Eye (tissue), 1 donor: ENCODE data around the gene OSBPL3.

Experiments
- DNase-seq: peaks from one replicate; pipeline ENCODE4 v3.0.0-alpha.2; 2015

The OSBPL3 gene

DNA sequence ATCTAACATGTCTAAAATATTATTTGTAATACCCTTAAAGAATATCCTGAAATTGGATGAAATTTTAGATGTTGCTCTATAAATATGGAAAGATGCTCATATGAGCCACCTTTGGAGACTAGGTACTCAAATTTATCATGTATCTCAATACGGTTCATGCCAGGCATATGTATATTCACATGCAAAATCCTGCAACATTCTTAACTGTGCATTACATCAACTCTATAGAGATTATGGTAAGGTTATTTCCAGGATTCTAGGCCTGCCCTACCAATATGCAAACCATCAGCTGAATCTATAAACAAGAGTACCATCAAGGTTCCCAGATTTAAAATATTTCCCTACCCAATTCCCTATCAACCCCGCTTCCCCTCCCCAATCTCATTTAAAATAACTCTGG lies 27.5 kb downstream of the OSBPL3 start:
- DNase-seq: no peak

DNA sequence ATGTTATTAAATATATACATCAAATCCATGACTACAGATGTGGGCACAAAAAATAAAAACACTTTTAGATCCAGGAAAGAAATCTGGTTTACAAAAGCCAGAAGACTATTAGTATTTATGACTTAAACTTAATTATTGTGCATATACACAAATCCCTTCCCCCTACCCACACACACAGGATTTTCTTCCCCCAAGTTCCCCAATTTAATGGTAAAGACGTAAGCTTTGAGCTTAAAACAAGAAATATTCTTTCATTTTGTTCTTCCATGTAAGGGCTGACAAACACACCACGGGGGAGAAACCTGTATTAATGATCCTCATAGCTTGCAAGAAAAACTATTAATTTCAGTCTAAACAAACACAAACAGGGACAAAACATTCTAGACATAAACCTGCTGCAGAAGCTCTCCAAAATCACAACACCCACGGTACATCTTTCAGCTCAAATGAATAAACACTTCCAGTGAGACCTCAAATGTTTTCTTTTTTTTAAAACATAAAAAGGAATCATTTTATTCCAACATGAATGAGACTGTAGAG lies 28.5 kb downstream of the OSBPL3 start:
- no peak for DNase-seq

DNA sequence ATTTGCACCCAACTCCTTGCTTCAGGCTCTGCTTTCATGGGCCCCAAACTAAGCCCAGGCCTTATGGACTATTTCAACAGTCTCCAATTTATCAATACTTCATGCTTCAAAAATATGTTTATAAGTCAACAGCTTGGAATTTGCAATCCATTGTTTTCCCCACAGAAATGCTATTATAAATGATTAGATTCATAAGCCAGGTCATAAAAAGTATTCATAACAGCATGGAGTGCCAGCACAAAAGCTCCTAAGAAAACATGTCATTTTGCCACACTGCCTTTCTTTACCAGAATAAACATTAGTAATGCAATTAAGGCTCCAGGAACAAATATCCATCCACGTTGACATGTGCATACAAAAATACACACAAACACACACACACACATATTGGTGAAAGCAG lies 30.1 kb downstream of the OSBPL3 start:
- DNase-seq: no peak

DNA sequence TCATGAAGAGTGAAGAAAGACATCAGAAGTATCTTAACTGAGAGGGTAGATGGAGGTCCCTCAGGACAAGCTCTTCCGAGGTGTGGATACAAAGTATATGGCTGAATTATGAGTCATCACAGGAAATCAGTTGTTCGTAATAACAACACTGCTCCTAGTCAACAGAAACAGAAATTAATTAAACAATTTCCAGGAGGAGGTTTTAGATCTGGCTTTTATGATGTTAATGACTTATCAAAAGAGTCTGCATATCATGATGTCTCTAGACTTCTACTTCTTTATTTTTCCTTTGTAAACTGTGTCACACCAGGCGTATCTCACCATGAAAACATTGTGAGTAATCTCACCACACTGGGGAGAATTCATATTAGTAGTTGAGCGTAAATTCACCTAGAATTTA lies 31.2 kb downstream of the OSBPL3 start:
- DNase-seq: no peak

DNA sequence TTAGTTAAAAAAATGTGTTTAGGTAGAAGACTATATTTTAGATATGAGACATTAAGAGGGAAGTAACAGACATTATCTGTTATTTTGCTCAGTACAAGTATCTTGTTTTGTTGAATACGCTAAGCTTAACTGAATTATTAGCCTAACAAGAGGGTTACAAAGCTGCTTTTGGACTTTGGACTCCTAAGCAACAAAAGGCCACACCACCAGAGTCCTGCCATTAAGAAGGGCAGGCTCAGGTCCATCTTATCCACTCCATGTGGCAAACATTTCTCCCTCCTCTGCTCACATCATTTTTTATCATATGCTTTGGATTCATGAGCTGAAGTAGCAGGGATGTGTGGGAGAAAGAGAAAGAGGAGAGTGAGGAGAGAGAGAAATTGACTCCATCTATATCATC lies 33.5 kb downstream of the OSBPL3 start:
- DNase-seq: no peak

DNA sequence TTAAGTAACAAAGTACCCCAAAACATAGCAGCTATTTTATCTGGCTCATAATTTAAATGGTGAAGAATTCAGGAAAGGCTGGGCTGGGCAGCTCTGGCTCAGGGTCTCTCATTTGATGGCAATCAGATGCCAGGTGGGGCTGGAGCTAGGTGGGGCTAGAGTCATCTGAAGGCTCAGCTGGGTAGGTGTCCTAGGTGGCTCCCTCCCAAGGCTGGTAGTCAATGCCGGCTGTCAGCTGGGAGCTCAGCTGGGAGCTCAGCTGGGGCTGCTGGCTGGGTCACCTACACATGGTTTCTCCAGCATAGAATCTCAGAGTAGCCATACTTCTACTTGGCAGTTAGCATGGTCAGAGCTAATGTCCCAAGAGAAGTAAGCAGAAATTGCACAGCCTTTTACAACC lies 34.1 kb downstream of the OSBPL3 start:
- DNase-seq: no peak

DNA sequence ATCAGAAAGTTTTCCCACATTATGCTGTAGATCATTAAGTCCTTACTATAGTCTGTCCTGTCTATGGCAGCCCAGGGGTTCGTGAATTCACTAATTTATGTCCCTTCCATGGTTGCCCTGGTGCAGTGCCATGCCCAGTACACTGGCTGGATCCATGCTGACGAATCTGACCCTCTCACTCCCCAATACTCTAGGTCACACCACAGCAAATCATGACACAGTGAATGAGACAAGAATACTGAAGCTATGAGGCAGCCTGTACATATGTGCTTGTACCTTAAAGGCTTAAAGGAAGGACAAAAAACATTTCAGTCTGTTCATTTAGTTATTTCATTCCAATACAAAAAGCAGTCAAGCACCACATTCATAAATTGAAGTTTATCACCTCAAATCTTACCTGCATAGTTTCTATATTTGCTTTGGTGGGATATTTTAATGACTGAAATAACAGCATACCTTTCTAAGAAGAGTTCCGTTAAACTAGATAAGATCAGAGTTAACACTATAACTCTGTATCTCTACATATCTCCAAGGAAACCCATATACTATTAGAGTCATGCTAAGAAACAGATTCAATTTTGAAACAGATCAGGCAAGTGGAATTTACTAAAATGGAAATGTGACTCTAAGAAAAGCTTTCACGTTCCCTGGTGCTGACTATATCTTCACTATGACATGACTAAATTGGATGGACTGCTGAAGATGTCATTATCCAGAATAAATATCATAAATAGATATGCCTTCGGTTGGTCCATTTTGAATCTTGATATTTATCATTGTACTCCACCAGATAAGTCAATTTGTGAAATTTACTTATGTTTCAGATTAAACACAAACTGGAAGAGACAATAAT lies 36.7 kb downstream of the OSBPL3 start:
- no peak for DNase-seq

DNA sequence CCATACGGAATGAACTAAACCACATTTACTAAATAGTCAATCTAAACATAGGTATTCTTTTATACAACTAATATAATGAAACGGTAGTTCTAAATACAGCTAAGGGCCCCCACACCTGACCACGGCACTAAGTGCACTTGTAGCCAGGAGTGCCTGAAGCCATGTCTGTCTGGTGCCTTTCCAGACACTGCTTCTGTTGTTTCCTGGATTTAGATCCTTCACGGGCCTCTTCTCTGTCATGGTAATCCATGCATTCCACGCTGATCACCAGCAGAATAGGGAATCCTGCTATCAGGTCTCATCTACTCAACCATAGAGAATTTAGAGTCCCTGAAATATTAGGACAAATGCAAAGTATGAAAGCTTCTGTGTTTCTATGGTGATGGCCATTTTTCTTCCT lies 37.8 kb downstream of the OSBPL3 start:
- no peak for DNase-seq

DNA sequence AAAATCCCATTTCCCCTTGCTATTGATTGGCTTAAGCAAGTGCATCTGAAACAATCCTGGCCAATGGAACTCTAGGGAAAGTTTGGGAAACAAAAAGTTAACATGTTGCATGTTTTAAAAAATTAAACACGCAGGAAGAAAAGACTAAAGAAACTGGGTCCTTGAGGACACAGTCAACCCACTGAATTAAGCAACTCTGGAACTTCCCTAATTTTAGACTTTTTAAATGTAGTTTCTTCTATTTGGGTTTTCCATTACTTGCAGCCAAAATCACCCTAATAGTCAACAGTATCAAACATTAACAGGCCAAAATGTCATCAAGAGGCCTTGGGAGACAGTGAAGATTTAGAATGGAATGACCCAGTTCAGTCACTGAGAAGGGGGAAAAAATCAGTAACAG lies 40.6 kb downstream of the OSBPL3 start:
- no peak for DNase-seq

DNA sequence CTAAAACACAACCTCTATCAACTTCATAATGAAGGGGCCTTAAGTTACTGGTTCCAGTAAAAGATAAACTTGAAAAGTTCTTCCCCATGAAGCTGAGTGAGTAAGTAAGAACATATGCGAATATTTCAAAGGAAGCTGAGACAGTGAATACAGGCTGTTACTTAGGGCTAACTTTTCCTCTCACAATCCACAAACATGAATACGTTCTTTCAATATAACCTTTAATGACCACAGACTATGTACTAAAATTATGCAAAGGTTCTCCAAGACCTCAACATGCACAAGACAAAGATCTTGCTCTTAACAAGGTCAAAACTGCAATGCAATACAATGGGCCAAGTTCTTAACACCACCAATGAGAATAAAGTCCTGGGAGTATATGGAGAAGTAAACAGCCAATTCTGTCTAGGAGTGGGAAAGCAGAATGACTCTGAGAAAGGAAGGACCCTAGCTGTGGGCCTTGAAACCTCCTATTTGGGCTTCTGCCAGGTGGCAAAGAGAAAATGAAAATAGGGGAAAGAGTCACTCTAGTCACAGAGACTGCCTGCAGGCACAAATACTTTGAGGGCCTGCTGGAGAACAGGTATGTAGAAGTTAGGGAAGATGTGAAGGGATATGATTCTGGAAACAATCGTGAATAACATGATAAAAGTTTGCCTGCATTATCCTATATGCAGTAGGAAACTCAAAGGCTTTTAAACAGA lies 43.7 kb downstream of the OSBPL3 start:
- no peak for DNase-seq

DNA sequence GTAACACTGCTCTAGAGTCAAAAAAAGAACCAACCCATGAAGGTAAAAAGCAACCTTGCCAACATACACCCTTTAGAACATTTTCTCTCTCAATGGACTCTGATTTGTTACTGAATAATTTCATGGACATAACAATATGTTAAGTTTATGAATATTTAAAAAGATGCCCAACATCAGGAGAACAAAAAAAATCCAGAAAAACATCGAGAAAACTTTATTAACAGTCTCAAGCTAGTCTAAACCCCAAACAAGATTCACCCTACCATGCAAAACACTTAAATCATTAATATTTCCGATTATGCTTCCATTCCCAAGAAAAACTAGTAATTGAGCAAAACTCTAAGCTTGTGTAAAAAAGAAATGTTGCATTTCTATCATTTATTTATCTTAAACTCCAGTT lies 46.7 kb downstream of the OSBPL3 start:
- DNase-seq: no peak

DNA sequence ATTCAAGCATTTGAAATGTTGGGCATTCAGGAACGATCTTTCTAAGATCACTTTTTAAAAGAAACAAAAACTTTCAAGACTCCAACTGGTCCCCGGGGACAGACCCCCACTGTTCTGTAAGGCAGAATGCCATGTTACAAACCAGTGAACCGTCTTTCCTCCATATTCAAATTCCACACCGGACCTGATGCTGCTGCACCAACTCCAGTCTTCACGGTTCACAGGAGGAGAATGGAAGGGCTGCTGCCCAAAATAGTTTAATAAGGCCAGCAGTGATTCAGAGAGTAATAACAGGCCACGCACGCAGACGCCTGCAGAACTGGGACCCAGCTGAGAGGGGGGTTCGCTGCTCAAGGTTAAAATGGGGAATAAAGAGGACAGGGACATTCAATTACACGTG lies 47.2 kb downstream of the OSBPL3 start:
- DNase-seq: peak; percentile 80

DNA sequence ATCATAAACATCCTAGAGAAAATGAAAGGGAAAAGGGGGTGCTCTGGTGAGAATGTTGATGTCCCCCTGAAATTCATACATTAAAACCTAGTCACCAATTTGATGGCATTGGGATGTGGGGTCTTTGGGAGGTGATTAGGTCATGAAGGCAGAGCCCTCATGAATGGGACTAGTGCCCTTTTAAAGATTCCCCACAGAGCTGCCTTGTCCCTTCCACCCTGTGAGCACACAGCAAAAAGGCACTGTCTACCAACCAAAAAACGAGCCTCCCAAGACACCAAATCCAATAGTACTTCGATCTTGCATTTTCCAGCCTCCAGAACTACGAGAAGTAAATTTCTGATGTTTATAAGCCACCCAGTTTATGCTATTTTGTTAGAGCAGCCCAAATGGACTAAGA lies 47.6 kb downstream of the OSBPL3 start:
- no peak for DNase-seq

DNA sequence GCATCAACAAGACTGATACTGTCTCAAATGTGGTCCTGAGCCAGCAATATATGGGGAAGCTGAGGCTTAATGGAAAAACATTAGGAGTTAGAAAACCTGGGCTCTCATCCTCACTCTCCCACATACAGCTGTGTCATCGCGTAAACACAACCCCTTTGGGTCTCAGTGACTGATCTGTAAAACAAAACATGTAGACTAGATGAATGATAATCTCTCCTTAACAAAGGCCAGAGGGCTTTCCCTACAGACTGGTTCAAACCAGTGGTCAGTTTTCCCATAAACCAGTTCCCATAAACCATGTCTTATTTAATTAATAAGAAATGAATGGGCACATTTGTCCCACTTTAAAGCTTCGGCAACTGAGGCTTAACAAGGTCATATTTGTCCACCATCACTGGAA lies 48.1 kb downstream of the OSBPL3 start:
- no peak for DNase-seq

DNA sequence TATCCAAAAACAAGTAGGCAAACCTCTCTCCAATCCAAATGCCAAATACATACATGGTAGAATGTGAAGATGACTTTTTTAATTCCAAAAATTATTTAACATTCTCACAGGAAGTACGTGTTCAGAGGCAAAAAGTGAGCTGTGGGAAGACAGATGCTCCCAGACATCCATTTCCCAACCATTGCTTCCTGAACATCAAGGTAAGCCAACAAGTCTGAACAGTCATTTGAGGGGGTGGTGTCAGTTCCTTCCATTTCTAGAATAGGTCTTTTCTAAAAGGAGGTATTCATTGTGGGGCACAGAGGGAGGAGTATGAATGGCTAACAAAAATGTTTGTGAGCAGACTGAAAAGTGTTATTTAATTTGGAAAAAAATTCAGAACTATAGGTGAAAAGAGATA lies 49.1 kb downstream of the OSBPL3 start:
- DNase-seq: no peak

DNA sequence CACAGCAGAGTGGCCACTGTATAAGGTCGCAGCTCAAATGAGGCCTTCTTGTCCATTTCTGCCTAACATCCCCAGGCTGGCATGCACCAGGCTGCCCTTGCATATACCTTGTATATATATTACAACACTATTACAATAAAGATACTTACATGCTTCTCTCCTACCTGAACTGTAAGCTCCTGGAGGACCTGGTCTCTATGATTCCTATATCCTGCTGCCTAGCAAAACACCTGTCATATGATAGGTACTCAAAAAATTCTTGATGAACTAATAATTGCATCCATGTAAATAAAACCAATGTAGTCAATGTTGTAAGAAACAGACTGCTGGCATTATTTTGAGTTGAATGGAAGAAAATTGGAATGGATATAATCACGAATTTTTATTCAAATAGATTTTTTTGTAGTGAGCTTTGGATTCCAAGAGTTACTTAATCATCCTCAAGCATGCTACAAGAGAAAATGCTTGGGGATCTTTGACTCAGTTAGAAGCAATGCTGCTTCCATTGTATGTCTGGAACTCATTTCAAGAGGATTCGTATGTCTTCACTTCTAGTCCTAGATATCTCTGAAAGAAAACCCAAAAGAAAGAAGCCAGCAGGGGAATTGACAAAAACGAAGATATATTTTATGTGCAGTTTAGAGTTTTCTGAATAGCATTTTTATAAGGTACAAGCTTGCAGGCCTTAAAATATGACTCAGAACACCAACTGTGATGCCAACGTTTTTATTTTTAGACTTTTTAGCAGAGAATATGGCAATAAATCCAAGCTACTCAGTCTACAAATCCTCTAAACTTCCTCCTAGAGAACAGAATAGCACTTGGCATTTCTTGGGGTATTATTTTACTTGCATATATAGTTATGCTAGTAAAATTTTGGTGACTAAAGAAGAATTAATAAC lies 53.1 kb downstream of the OSBPL3 start:
- DNase-seq: no peak

DNA sequence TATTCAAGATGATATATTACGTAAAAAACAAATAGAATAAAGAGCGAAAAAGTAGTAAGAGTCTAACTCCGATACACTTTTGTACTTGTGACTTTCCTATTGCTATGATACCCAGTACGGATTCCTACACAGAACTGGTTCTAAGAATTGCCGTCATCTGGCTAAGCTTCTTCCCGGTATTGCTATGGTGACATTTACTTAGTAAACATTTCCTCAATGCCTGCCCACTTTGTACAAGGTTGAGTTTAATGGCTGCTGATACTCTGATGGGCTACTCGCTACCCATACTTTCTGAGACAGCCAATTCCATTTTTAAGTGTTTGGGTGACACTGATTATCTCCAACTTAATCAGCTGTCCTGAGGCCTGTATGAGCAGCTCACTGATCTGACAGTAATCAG lies 55.6 kb downstream of the OSBPL3 start:
- no peak for DNase-seq

DNA sequence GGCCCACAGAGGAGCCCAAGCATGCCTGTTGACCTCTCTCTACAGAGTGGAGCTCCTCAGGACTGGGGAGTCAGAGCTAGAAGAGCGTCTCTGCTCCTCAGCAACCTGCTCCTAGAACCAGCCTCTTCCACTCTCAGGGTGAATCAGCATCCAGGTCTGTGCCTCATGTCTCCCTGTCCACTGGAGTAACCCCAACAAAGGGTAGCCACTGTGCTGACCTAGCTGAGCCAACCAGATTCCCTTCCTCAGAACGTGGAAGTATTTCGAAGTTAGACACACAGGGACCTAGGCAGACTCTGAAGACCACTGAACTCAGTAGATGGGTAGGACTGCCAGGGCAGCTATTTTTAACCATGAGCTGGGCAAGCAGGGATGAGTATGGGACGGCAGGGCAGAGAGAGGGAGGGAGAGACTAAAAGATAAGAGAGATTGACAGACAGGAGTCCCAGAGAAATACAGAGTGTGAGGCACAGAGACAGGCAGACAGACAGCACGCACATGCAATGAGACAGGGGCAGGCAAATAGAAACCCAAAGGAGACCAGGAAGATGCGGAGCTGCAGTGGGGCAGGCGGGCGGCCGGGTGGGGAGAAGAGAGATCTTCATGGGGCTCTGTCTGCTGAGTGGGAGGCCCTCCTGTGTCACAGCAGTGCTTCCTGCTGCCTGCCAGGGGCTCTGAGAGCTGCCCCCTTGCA lies 56.7 kb downstream of the OSBPL3 start:
- DNase-seq: no peak

DNA sequence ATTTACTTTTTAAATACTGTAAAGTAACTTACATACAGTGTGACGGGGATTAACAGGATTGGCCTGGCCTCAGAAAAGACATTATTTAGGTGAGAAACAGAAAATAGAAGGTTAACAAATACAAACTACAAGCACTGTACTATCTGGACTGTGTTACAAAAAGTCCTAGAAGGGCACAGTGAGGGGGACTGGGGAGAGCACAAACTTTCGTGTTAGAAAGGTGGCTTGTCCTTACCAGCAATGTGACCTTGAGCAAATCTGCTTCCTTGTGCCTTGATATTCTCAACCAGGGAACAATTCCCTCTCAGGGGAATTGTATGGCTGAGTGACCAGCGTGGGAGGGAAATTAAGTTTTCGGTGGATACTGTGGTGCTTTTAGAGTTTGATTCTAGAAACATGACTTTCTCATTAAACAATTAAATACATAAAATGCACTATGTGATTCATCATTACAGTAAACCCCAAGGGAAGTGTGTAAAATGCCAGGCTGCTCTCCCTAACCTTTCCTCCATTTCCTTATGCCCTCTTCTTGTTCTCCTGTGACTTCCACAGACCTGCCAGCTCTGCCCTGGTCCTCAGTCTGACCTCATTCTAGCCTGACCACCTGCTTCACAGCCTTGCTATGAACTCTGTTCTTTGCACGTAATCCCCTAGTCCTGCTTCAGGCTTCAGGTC lies 57.7 kb downstream of the OSBPL3 start:
- no peak for DNase-seq

DNA sequence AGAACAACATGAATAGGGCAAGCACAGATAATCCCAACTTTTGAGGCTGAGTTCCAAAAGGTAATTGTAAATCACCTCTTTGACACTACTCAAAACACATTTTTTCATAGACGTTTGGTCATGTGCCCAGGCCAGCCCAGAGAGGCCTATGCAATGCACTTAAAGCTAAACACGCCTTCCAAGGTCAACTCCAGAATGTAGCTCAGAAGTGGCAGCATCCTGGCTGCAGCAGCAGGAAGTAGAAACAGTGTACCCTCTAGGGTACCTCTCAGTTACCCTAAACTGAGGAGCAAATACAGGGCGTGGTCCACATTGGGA lies 58.7 kb downstream of the OSBPL3 start:
- no peak for DNase-seq

DNA sequence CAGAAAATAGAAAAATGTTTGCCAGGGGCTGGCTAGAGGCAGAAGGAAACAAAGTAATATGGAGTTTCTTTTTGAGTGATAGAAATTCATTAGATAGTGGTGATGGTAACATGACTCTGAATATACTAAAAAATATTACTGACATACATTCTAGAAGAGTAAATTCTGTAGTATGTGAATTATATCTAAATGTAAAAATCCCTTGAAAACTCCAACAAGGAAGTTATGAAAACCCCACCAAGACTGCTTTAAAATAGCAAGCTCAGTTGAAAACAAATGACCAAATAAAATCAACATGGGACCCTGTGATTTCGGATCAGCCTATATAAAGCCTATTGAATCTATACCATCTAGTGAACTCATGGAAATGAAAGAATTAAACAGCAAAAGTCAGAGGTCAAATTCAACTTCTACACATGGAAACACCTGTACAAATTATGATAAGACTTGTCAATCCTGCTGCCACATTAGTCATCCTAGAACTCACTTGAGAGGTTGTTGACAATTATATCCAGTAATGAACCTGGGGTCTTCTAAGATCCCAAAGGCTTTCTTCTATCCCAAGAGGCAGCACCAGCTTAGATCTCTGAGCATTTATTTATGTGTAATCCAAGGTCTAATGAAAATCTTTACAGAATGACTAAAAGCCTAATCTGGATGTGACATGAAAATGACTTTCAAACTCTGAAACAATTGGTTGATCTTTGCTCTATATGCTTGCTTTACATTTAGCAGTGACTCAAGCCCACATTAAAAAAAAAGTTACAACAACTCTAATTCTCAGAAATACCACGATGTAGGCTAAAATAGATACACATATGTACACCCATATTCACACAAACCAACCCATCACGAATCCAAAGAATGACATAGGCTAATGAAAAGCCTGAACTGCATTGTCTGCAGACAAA lies 59.3 kb downstream of the OSBPL3 start:
- DNase-seq: no peak
